Astrocyte of the spinal cord (primary cell): ENCODE measurements around the gene RBM42.

Experiments used
- DNase-seq: peaks from one replicate; pipeline ENCODE4 v3.0.0; 2011; ENCODE audit warnings: low read depth, low spot score
- H3K4me3 ChIP-seq: 2 replicates; pipeline ENCODE4 v1.5.1; 2011; ENCODE audit warnings: low read depth, mild to moderate bottlenecking, low read length, moderate library complexity
- in situ Hi-C: cut with HindIII; loops from 2 replicates; pipeline ENCODE4 v1.10.0; 2017; ENCODE audit warnings: low sequenced_read_pairs
- TF ChIP-seq, protein P1 (sequence below): IDR thresholded peaks from 2 replicates; pipeline ENCODE4 v1.5.1; 2012; ENCODE audit warnings: low read depth, mild to moderate bottlenecking, low read length, inconsistent platforms

RBM42 gene

DNA sequence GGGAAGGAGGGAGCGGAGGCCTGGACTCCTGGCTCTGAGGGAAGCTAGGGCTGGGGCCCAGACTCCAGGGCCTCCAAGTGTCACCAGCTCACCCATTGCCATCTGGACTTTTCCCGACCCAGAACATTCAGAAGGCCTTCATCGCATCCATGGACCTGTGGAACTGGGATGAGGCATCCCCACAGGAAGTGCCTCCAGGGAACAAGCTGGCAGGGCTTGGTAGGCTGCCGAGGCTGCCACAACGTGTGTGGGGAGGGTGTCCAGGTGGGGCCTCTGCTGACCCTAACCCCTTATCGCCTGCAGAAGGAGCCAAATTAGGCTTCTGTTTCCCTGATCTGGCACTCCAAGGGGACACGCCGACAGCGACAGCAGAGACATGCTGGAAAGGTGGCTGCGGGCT lies 13.5 kb downstream of the RBM42 start:
- TF ChIP-seq, protein P1, sequence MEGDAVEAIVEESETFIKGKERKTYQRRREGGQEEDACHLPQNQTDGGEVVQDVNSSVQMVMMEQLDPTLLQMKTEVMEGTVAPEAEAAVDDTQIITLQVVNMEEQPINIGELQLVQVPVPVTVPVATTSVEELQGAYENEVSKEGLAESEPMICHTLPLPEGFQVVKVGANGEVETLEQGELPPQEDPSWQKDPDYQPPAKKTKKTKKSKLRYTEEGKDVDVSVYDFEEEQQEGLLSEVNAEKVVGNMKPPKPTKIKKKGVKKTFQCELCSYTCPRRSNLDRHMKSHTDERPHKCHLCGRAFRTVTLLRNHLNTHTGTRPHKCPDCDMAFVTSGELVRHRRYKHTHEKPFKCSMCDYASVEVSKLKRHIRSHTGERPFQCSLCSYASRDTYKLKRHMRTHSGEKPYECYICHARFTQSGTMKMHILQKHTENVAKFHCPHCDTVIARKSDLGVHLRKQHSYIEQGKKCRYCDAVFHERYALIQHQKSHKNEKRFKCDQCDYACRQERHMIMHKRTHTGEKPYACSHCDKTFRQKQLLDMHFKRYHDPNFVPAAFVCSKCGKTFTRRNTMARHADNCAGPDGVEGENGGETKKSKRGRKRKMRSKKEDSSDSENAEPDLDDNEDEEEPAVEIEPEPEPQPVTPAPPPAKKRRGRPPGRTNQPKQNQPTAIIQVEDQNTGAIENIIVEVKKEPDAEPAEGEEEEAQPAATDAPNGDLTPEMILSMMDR, result no peak
- H3K4me3 ChIP-seq, result no peak overlapping the region
- in situ Hi-C loops, result no loop called here
- DNase-seq, result no peak

DNA sequence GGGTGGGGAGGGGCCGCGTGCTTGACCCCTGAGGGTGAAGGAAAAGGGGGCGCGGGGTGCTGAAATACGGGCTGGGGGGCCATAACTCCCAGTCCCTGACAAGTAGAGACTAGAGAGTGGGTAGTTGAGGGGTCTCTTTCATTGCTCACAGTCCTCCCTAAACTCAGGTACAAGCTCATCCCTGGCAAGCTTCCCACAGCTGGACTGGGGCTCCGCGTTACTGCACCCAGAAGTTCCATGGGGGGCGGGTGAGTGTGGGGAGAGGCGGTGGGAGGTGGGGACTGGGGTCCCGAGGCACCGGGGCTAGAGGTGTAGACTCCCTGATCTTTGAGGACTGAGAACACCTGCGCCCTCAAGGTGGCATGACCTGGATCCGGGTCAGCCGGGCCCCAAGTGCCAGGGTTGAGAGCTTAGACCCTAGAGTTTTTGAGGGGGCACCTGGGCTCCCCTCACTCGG lies 14.0 kb downstream of the RBM42 start:
- H3K4me3 ChIP-seq, result peak overlapping the region; percentile 53
- TF ChIP-seq, protein P1, result no peak
- DNase-seq, result no peak
- in situ Hi-C loops, result no loop called here

DNA sequence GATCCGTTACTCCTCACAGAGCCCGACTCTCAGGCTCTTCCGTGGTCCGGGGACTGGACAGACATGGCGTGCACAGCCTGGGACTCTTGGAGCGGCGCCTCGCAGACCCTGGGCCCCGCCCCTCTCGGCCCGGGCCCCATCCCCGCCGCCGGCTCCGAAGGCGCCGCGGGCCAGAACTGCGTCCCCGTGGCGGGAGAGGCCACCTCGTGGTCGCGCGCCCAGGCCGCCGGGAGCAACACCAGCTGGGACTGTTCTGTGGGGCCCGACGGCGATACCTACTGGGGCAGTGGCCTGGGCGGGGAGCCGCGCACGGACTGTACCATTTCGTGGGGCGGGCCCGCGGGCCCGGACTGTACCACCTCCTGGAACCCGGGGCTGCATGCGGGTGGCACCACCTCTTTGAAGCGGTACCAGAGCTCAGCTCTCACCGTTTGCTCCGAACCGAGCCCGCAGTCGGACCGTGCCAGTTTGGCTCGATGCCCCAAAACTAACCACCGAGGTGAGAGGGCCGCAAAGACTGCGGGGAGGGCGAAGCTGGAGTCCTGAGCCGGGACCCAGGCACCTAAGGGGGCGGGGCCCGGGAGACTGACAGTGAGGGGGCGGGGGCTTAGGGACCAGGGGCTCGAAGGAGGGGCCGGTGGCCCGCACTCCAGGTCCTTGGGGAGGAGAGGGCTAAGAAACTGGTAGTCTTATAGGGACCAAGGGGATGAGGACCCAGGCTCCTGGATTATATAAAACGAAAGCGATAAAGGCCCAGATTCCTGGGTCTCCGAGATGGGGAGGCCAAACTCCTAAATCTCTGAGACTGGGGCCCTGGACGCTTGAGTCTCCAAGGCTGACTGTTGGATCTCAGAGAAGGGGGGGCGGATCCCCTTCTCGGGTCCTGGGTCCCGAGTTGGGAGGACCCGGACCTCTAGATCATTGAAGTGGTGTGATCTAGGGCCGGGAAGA lies 14.7 kb downstream of the RBM42 start:
- peak; percentile 82 for DNase-seq
- TF ChIP-seq, protein P1, result no peak
- H3K4me3 ChIP-seq, result peak overlapping the region; percentile 53
- in situ Hi-C loops, result no loop called here

DNA sequence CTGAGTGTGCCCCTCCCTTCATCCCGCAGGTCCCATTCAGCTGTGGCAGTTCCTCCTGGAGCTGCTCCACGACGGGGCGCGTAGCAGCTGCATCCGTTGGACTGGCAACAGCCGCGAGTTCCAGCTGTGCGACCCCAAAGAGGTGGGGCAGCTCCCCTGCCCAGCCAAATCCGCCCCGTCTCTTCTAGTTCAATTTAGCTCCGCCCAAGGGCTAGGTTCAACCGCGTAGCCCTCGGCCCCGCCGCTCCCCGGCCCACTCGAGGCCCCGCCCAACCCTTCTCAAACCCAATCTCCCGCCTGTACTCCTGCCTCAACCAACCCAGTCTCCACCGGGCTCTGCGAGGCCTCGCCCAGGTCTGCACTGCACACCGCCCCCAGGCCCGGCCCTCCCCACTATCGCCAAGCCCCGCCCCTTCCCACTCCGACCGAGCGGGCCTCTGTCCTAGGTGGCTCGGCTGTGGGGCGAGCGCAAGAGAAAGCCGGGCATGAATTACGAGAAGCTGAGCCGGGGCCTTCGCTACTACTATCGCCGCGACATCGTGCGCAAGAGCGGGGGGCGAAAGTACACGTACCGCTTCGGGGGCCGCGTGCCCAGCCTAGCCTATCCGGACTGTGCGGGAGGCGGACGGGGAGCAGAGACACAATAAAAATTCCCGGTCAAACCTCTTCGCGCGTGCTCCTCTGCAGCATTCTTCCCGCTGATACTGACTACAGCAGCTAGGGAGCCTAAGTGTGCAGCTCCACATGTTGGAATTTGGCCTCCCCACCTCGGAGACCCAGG lies 15.6 kb downstream of the RBM42 start:
- in situ Hi-C loops, result no loop called here
- peak; percentile 95 for DNase-seq
- peak overlapping the region; percentile 53 for H3K4me3 ChIP-seq
- TF ChIP-seq, protein P1, result no peak

DNA sequence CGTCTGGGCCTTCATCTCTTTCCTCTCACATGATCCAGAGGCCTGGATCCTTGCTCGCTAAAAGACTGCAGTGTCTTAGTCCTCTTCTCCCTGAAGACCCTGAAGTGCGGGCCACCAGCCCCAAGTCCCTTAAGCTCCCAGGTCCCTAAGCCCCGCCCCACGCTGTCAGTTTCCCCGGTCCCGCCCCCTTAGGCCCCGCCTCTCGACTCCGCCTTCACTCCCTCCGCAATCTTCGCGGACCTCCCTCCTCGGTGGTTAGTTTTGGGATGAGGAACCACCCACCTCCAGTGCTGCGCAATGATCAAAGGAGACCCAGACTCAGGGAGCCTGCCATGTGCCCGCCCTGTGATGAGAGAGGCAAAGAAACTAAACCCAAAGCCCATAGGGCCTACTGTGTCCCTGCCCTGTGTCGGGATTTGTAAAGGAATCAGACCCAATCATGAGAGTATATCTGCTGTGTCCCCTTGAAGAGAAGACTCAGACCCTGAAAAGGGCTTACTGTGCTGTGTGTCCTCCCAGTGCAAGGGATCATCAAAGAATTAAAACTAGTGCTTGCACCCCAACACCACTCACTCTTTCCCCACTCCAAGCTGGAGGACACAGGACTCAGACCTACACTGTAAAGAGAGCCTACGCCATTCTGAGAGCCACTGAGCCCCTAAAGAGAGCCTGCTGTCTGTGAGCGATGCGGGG lies 16.3 kb downstream of the RBM42 start:
- DNase-seq, result peak; percentile 47
- H3K4me3 ChIP-seq, result peak overlapping the region; percentile 53
- TF ChIP-seq, protein P1, result no peak
- in situ Hi-C loops, result no loop called here
